Breast epithelium (tissue), 3 donors: ENCODE results near the gene THADA.

ENCODE experiments used
- POLR2A ChIP-seq: fragments of 450-650 bp; IDR thresholded peaks from one replicate; pipeline ENCODE4 v1.6.1; 2016; ENCODE audit warnings: antibody characterized with exemption, mild to moderate bottlenecking, moderate library complexity
- TF ChIP-seq, protein P1 (sequence below), 3 donors: fragments of 450-650 bp; IDR thresholded peaks; one replicate each; pipeline ENCODE4 v1.5.1; 2016 to 2017; ENCODE audit warnings: antibody characterized with exemption in 3 of 3, mild to moderate bottlenecking in 3 of 3, moderate library complexity in 3 of 3

DNA sequence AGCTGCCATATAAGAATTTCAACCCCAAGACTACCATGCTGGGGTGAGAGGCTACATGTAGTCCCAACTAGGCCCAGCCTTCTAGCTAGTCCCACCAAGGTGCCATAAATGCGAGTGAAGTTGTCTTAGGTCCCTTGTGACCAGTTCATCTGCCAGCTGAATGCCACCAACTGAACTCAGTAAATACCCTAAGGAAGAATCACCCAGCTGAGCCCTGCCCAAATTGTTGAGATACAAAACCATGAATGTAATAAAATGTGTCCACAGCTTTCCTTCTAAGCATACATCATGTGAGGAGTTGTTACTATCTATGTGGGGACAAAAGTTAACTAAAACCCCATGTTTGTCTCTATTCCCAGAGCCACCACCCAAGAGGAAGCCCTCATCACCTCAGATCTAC lies 70.3 kb downstream of the THADA start:
- TF ChIP-seq, protein P1, sequence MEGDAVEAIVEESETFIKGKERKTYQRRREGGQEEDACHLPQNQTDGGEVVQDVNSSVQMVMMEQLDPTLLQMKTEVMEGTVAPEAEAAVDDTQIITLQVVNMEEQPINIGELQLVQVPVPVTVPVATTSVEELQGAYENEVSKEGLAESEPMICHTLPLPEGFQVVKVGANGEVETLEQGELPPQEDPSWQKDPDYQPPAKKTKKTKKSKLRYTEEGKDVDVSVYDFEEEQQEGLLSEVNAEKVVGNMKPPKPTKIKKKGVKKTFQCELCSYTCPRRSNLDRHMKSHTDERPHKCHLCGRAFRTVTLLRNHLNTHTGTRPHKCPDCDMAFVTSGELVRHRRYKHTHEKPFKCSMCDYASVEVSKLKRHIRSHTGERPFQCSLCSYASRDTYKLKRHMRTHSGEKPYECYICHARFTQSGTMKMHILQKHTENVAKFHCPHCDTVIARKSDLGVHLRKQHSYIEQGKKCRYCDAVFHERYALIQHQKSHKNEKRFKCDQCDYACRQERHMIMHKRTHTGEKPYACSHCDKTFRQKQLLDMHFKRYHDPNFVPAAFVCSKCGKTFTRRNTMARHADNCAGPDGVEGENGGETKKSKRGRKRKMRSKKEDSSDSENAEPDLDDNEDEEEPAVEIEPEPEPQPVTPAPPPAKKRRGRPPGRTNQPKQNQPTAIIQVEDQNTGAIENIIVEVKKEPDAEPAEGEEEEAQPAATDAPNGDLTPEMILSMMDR (IDR thresholded peaks at IDR 0.05), result no peak
- TF ChIP-seq POLR2A, result no peak
